ENCODE data around the gene PLTP. TPM values are rescaled to one million over a fixed set of nuclear protein-coding genes. Genes with fewer than 3 reads are reported as not detected.
"Not testable (repeated sequence)": the region's sequence is repeated elsewhere in the genome, so short reads cannot be mapped to it uniquely, and the experiment has no call there.

PLTP gene
- total RNA-seq, 1 experiment from 2014 or later: 7.2 TPM

DNA sequence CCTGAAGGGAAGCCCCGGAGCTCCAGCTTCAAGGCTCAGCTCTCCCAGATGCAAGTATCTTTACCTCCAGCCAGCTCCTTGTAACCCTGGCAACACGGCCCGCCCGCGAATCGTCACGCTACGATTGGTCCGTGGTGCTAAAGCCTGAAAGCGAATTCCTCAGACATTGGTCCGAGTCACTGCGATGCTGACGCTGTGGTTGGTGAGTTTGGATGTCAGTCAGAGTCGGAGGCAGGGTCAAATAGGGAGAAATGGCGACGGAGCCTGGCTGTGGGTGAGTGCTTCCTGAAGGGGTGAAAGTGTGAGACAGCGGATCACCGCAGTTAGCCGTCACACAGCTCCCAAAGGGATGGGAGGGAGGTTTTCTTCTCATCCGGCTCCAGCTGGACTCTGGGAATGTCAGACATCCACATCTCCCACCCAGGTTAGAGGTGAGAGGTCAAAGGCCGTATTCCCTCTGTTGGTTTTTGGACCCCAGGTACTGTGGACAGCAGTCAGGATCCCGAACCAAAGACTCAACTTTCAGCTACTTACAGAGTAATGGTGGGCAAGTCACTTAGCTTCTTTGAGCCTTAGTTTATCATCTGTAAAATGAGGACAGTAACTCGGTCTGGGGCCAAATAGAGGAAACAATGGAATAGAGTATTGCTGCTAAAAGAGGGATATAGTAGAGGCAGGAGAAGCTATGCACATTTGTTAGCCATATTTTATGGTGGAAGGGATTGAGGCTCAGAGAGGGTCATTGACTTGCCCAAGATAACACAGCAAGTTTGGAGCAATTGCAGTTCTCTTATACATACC, 30.8 kb downstream of the PLTP start, which contains the start of gene ZSWIM1:
Gene ZSWIM1, plus strand, starts transcription at position 240 of the 801 bp plus-strand sequence. CDS start 1,366 bp downstream, outside the sequence.
- peak; percentile 99 for DNase-seq (ENCODE audit: low read depth)

DNA sequence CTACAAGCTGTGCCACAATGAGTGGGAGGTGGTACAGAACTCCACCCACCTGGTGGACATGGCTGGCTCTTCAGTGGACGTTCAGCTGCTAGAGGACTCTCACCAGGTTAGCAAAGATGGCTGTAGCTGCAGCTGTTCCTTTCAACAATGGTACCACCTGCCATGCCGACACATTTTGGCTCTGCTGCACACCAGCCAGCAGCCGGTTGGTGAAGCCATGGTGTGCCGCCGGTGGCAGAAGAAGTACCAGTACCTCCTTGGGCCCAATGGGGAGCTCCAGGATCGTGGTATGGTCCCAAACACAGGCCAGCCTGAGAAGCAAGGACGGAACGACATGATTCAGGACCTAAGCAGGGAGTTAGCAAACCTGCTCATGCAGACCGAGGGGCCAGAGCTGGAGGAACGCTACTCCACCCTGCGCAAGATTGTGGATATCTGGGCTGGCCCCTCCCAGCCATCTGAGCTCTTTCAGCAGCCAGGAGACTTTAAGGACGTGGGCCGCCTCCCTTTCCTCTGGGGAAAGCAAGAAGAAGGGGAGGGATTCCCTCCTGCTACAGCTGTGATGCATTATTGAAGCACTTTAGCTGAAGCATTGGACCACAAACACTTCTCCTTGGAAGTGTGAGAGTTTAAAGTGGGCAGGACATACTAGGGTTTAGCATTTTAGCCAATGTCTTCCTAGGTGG, 33.7 kb downstream of the PLTP start:
- DNase-seq (ENCODE audit: low read depth): no peak

DNA sequence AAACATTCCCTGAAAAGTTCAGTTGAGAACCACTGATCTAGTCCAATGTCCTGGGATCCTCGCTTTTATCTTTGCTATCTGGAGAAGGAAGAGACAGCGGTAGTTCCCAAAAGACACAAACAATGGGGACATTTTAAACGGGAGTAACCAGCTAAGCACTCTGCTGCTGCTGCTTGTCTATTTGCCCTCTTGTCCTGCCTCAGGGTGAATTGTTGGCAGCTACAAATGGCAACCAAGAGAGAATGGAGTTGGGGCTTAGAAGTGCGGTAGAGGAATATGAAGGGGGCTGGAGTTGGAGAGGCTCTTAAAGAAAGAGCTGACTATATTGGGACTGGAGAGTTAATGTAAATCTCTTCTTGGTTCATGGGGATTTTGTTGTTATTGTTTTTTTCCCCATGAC, 37.4 kb downstream of the PLTP start:
- no peak for DNase-seq (ENCODE audit: low read depth)

DNA sequence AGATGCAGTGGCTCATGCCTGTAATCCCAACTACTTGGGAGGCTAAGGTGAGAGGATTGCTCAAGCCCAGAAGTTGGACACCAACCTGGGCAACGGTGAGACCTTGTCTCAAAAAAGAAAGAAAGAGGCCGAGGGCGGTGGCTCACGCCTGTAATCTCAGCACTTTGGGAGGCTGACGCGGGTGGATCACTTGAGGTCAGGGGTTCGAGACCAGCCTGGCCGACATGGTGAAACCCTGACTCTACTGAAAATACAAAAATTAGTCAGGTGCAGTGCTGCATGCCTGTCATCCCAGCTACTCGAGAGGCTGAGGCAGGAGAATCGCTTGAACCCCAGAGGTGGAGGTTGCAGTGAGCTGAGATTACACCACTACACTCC, 37.9 kb downstream of the PLTP start:
- not testable (repeated sequence) for DNase-seq (ENCODE audit: low read depth)

DNA sequence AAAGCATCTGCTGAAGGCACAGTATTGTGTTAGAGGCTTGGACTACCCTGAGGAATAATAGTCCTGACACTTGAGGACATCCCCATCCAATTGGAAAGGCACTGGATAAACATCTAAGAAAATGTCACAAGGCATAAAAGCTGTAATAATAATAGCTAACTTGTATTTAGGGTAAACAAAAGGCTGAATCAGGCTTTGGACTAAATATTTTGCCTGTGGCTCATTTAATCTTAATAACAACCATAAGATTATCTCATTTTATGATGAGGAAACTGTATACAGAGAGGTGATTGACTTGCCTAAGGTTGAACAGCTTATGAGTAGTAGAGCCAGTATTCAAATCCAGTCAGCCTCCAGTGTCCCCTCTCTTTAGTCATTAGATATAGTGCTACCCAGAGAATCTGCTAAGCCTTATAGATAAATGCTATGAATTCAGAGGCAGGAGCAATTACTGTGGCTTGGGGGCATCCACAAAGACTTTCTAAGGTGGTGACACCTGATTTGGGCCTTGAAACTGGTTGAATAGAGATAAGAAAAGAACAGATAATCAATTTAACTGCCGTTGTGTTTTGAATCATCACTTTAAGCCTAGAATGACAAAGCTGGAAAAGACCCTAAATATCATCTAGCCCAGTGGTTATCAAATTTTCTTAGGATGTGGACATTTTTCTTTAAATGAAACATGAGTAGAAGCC, 38.4 kb downstream of the PLTP start:
- no peak for DNase-seq (ENCODE audit: low read depth)

DNA sequence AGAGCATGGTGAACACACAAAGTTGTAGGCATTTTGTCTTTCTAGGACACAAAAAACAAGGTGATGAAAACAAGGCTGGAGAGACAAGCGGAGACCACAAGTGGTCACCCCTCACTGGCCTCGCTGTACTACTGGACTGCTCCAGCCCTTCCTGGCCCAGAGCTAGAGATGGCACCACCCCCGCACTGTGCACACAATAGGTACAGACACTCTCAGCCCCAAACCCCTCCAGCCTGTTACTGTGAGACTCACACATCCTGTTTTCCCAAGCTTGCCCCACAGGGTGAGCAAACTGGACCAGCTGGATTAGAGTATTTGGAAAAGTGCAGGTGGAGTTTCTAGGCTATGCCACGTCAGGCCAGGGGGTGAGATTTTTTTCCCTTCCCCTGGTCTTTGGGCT, 39.3 kb downstream of the PLTP start:
- DNase-seq (ENCODE audit: low read depth): no peak

DNA sequence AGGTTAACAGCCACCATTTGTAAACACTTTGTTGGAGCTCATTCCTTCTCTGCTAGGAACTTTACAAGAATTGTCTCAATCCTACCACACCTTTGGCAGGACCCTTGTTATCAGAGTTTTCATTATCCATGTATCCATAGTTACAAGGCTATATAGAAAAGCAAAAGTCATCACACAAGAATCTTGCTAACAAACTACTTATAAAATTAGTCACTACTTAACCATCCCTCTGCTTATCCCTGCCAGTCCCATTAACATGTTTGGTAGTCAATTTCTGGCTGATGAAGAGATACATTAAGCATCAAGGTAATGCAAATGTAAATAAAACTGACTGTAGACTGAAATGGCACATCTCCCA, 44.2 kb downstream of the PLTP start:
- DNase-seq (ENCODE audit: low read depth): peak; percentile 38

DNA sequence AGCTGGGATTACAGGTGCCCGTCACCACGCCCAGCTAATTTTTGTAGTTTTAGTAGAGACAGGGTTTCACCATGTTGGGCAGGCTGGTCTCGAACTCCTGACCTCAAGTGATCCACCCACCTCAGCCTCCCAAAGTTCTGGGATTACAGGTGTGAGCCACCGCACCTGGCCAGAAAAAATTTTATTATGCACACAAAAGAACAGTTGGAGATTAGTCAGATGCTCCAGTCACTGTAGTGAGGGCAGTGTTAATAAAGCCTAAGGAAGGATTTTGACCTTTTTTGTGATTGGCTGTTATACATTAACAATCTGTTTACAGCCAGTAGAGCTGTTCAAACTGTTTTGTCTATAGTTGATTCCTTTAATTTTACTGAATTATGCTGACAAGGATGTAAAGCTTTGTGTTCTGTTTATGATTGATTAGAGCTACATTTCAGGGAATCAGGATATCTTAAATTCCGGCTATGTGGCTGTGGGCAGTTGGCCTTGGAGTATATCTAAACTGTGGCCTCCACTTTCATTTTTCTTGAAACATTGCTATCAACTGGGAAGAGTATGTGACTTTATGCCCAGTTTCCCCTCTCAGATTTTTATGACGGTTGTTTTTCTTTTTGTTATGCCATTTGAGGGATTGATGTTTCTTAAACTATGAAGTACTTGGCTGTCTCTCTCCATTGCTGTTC, 44.7 kb downstream of the PLTP start:
- DNase-seq (ENCODE audit: low read depth): no peak

DNA sequence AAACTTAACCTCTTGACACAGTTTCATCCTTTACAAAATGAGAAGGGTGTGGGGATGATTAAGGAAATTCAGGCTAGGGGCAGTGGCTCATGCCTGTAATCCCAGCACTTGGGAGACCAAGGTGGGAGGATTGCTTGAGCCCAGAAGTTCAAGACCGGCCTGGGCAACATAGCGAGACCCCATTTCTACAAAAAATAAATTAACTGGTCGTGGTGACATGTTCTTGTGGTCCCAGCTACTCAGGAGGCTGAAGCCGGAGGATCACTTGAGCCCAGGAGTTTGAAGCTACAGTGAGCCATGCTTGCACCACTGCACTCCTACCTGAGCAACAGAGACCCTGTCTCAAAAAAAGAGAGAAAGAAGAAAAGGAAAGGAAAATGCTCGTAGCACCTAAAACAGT, 45.5 kb downstream of the PLTP start:
- no peak for DNase-seq (ENCODE audit: low read depth)

DNA sequence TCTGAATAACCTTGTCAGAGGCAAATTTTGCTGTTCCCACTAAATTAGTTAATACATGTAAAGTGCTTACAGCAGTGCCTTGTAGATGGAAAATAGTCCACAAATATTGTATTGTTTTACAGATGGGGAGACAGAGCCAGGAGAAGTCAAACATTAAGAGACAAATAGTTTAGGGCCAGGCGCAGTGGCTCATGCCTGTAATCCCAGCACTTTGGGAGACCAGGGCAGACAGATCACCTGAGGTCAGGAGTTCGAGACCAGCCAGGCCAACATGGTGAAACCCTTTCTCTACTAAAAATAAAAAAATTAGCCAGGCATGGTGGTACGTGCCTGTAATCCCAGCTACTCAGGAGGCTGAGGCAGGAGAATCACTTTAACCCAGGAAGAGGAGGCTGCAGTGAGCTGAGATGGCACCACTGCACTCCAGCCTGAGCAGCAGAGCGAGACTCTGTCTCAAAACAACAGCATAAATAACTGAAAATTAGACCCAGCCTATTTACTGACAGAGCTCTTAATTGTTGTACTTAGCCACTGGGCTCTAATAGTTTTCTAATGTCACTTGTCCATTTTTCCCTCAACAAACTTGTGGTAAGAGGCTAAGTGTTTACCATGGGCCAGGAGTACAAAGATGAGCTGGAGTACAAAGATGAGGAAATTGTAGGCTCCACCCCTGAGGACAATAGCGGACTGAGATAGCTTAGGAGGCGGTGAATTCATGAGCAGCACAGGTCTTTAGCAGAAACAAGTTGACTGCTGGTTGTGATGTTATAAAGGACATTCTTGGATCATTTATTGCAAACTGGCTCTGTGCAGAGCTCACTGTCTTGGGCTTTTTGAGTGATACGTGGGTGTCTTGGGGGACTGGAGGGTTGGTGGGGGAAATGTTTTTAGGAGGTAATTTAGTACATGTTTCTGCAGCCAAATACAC, 48.1 kb downstream of the PLTP start:
- DNase-seq (ENCODE audit: low read depth): no peak

DNA sequence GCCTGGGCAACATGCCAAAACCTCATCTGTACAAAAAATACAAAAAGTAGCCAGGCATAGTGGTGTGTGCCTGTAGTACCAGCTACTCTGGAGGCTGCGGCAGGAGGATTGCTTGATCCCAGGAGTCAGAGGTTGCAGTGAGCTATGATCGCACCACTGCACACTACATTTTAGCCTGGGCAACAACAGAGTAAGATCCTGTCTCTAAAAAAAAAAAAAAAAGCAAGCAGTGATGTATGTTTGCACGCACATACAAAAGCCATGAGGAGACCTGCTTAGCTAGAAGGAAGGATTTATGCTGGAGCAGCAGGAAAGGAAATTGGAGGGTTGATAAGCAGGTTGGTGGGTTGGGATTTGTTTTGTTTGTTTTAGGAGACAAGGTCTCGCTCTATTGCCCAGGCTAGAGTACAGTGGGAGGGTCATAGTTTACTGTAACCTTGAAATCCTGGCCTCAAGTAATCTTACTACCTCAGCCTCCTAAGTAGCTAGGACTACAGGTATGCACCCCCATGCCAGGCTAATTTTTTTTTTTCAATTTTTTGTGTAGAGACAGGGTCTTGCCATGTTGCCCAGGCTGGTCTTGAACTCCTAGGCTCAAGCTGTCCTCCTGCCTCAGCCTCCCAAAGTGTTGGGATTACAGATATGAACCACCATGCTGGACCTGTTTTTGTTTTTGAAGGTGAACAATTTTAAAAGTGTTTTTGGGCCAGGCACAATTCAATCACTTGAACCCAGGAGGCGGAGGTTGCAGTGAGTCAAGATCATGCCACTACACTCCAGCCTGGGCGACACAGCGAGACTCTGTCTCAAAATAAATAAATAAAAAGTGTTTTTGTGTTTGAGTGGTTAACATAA, 50.5 kb downstream of the PLTP start:
- no peak for DNase-seq (ENCODE audit: low read depth)

DNA sequence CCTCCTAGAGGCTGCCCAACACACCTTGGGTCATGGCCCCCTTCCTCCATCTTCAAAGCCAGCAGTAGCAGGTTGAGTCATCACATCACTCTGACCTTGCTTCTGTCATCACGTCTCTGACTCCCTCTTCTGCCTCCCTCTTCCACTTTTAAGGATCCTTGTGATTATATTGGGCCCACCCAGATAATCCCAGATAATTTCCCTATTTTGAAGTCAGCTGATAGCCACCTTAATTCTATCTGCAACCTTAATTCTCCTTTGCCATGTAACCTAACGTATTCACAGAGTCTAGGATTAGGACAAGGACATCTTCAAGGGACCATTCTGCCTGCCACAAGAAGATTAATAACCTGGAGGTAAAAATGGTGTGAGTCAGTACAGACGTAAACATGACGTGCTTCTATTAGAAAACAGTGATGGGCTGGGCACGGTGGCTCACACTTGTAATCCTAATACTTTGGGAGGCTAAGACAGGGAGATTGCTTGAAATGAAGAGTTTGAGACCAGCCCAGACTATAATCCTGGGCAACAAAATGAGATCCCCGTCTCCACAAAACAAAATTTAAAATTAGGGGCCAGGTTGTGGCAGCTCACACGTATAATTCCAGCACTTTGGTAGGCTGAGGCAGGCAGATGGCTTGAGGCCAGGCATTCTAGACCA, 51.3 kb downstream of the PLTP start:
- DNase-seq (ENCODE audit: low read depth): no peak

DNA sequence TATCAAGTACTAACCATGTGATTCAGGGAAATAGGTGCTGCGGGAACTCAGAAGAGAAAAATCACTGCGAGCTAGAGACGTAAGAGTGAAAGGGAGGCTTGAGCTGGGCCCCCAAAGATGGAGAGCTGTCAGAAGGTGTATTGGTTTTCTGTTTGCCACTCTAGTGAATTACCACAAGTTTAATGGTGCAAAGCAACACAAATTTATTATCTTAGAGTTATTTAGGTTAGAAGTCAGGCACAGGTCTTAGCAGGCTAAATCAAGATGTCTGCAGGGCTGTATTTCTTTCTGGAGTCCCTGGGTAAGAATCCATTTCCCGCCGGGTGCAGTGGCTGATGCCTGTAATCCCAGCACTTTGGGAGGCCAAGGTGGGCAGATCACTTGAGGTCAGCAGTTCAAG, 52.0 kb downstream of the PLTP start:
- DNase-seq (ENCODE audit: low read depth): no peak

DNA sequence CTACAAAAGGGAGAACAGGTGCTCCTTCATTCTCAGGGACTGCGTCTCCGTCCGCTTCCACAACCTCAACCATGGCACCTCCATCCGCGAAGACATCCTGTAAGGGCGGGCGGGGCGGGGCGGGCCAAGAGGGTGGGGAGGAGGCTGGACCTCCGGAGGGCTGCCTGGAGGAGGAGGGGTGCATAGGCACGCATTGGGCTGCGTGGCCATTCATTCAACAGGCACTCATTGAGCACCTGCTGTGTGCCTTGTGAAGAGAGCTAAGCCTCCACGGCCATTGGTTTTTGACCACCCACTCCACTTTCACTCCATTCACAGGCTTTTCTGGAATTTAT, 54.1 kb downstream of the PLTP start:
- no peak for DNase-seq (ENCODE audit: low read depth)

DNA sequence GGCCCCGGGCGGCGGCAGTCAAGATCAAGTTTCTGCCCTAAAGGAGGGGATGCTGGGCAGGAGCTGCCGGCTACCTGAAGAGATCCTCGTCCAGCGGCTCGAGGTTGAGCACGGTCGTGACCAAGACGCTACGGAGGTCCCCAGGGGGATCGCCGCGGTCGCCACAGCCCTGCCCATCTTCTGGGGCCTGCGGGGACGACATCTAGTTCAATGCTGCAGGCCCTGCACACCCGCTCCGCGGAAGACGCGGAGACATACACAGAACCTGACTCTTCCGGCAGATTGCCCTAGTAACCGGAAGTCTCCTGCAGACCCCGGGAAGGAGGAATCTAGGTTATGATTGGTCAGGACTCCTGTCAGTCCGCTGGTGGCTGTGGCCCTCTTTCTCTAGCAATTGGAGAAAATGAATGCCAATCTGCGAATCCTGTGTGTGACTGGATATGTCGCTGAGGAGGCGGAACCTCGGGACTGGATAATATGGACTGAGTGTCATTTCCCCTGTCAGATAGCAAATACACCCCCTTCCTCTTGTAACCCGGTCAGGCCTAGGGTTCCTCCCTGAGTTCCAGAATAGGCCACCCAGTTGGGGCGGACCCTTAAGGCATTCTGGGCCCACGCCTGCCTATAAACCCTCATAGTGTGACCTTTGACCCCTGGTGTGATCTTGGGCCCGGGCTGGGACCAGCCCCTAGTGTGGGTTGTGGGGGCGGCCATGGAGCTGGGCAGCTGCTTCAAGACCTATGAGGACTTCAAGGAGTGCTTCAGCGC, 54.7 kb downstream of the PLTP start, which contains the start of the genes ACOT8 and ZSWIM3:
Gene ACOT8, minus strand, starts transcription at position 279 of the 768 bp plus-strand sequence. Its CDS starts 77 bp downstream, at position 202.
Gene ZSWIM3, plus strand, starts transcription at position 501 of the 768 bp plus-strand sequence. Its CDS starts 212 bp downstream, at position 713.
- DNase-seq (ENCODE audit: low read depth): peak; percentile 100

DNA sequence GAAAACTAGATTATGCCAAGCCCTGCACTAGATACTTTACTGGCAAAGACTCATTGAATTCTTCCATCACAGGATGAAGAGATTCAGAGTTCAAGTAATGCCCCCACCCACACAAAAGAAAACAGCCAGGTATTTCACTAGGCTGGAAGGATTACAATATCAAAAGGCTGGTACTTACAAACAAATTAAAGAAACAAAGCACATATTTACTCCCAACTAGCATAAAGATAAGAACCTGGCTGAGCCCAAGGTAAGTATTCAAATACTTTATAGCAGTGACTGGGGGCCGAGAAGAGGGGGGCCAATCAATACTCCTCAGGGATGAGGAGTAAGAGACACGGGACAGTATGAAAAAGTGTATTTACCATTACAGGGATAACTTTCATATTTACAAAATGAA, 58.5 kb downstream of the PLTP start:
- no peak for DNase-seq (ENCODE audit: low read depth)

DNA sequence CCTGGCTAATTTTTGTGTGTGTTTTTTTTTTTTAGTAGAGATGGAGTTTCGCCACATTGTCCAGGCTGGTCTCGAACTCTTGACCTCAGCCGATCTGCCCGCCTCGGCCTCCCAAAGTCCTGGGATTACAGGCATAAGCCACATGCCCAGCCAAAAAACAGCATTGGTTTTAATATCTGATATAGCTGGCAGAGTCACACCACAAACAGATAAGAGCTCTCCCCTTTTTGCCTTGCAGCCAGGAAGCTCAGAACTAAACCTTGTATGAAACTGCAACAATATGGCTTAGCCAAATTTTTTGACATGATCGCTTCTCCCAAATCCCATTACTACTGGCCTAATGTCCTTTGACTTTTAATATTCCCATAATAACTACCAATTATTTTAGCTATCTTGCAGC, 59.6 kb downstream of the PLTP start:
- DNase-seq (ENCODE audit: low read depth): no peak

DNA sequence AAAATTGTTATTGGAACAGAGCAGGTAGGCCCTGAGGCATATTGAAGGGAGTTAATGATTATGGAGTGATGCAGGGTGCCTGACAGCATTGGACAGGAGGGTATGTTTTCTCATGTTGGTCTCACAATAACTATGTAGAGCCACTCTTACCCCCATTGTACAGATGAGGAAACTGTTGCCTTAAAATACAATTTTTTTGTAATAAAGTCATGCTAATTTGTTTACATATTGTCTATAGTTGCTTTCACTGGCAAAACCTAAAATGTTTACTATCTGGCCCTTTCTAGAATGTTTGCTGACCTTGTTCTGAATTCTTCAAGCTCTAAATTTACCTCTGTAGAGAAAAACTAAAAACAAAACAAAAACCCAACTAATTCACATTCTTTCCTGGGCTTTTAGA, 60.5 kb downstream of the PLTP start:
- no peak for DNase-seq (ENCODE audit: low read depth)

Data from LHCN-M2 (cell line).